Coronary artery (tissue), 2 donors: Measurements from ENCODE around the gene EPHB1.

Experiments
- DNase-seq: peaks from one replicate; pipeline ENCODE4 v3.0.0-alpha.2; 2017; ENCODE audit warnings: low spot score
- H3K27ac ChIP-seq, 2 donors: fragments of 200-600 bp; sonication (generic); one replicate each; pipeline ENCODE4 v1.5.1; 2016 to 2019
- H3K4me3 ChIP-seq: fragments of 200-600 bp; sonication (generic); 2 replicates; pipeline ENCODE4 v1.5.1; 2016; ENCODE audit warnings: mild to moderate bottlenecking, moderate library complexity
- CTCF ChIP-seq: fragments of 200-600 bp; sonication (generic); IDR thresholded peaks from one replicate; pipeline ENCODE4 v1.5.1; 2019; ENCODE audit warnings: antibody characterized with exemption

Gene EPHB1

GRCh38 chr3:134923286-134923685 is 128.2 kb downstream of the EPHB1 start:
- no peak for TF ChIP-seq CTCF
- no peak overlapping the region for H3K27ac ChIP-seq
- no peak overlapping the region for H3K4me3 ChIP-seq
- no peak for DNase-seq

- no peak for TF ChIP-seq CTCF
- H3K4me3 ChIP-seq: no peak overlapping the region
- H3K27ac ChIP-seq: no peak overlapping the region
- DNase-seq: no peak
Observed at GRCh38 chr3:134927599-134927998, 132.5 kb downstream of the EPHB1 start.

- no peak for DNase-seq
- TF ChIP-seq CTCF: no peak
- H3K27ac ChIP-seq: no peak overlapping the region
- H3K4me3 ChIP-seq: no peak overlapping the region
Observed at GRCh38 chr3:134928392-134928791, 133.3 kb downstream of the EPHB1 start.

- TF ChIP-seq CTCF: no peak
Observed at GRCh38 chr3:134928819-134929218, 133.8 kb downstream of the EPHB1 start.

GRCh38 chr3:134929976-134930375 is 134.9 kb downstream of the EPHB1 start:
- Histone ChIP-seq H3K27ac (no peak overlapping the region), H3K4me3 (no peak overlapping the region)
- DNase-seq: no peak
- TF ChIP-seq CTCF: no peak

More at GRCh38 chr3:134928819-134929218, 133.8 kb downstream of the EPHB1 start:
- Histone ChIP-seq H3K4me3 (no peak overlapping the region), H3K27ac (no peak overlapping the region)
- DNase-seq: no peak

GRCh38 chr3:134931045-134931785 is 136.2 kb downstream of the EPHB1 start:
- Histone ChIP-seq H3K4me3 (no peak overlapping the region), H3K27ac (no peak overlapping the region)
- TF ChIP-seq CTCF: no peak
- DNase-seq: no peak

GRCh38 chr3:134932035-134932434 is 137.0 kb downstream of the EPHB1 start:
- no peak for TF ChIP-seq CTCF
- no peak overlapping the region for H3K4me3 ChIP-seq
- no peak overlapping the region for H3K27ac ChIP-seq
- DNase-seq: no peak
